Mucosa of rectum (tissue), 2 donors: ENCODE data around the gene RAPGEF1.

ENCODE experiments used
- H3K27ac ChIP-seq, 2 donors: one replicate each; pipeline ENCODE4 v1.7.0; 2013; ENCODE audit warnings: inconsistent platforms in 2 of 2, low read depth in 2 of 2, low read length in 2 of 2
- H3K27me3 ChIP-seq, 2 donors: one replicate each; pipeline ENCODE4 v1.7.0; 2013; ENCODE audit warnings: low read length in 2 of 2; ENCODE audit not compliant: control insufficient read depth in 2 of 2, insufficient read depth in 2 of 2
- H3K36me3 ChIP-seq, 2 donors: one replicate each; pipeline ENCODE4 v1.7.0; 2013; ENCODE audit warnings: low read length in 2 of 2; ENCODE audit not compliant: control insufficient read depth in 2 of 2, insufficient read depth in 2 of 2
- H3K4me1 ChIP-seq, 2 donors: one replicate each; pipeline ENCODE4 v1.7.0; 2013; ENCODE audit warnings: low read length in 2 of 2, mild to moderate bottlenecking in 1 of 2; ENCODE audit not compliant: control insufficient read depth in 2 of 2, insufficient read depth in 2 of 2
- H3K4me3 ChIP-seq, 2 donors: one replicate each; pipeline ENCODE4 v1.7.0; 2013; ENCODE audit warnings: low read length in 2 of 2
- H3K9ac ChIP-seq, 2 donors: one replicate each; pipeline ENCODE4 v1.7.0; 2013; ENCODE audit warnings: low read length in 2 of 2, low read depth in 1 of 2, mild to moderate bottlenecking in 1 of 2
- H3K9me3 ChIP-seq, 2 donors: one replicate each; pipeline ENCODE4 v1.7.0; 2013; ENCODE audit warnings: low read length in 2 of 2; ENCODE audit not compliant: control insufficient read depth in 2 of 2
- donor health status: healthy.
- donor health status: Normal muscosa, but diverticular disease.

The RAPGEF1 gene

DNA sequence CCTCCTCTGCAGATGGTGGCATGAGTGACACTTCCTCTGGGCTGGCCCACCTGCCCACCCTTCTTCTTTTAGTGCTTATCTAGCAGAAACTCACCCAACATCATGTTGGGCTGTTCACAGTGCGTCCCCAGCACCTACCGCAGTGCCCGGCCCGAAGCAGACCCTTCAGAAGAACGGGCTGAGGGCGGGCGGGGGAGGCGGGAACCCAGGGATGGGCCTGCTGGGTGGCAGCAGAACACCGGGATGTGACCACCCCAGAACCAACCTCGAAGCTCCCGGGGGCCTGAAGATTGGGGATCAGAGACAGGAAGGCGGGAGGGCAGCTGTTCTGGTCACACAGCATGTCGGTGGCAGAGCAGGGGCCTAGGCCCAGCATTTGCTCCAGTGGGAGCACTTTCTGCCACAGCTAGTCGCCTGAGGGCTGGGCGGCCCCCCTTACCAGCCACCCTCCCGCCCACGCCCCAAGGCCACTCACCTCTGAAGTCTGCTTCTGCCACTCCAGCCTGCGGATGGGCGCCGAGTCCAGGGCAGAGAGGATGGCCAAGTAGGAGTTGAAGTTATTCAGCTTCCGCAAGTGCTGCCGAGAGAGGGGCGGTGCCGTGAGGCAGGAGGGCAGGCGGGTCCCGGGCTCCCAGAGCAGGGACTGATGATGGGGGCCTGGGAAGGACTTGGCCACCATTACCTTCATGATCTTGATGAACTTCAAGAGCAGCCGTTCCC is 155.9 kb downstream of the RAPGEF1 start:
- Histone ChIP-seq H3K27me3 (no peaks in the 10 kb centered on the region), H3K36me3 (peaks cover 55 to 65% of the 10 kb centered on the region in 2 donors), H3K27ac (no peak overlapping the region), H3K9ac (no peak overlapping the region), H3K9me3 (no peaks in the 10 kb centered on the region), H3K4me1 (peaks cover 0 to 7% of the 10 kb centered on the region in 2 donors), H3K4me3 (no peak overlapping the region)

GRCh38 chr9:131583337-131583645 is 156.6 kb downstream of the RAPGEF1 start:
- Histone ChIP-seq H3K27me3 (no peaks in the 10 kb centered on the region), H3K27ac (no peak overlapping the region), H3K36me3 (peaks cover 53 to 63% of the 10 kb centered on the region in 2 donors), H3K4me1 (peaks cover 0 to 7% of the 10 kb centered on the region in 2 donors), H3K4me3 (no peak overlapping the region), H3K9ac (no peak overlapping the region), H3K9me3 (no peaks in the 10 kb centered on the region)

GRCh38 chr9:131582466-131583336 is 157.2 kb downstream of the RAPGEF1 start:
- H3K9ac ChIP-seq, result no peak overlapping the region
- peaks cover 0 to 7% of the 10 kb centered on the region in 2 donors for H3K4me1 ChIP-seq
- H3K4me3 ChIP-seq, result no peak overlapping the region
- H3K36me3 ChIP-seq, result peaks cover 49 to 62% of the 10 kb centered on the region in 2 donors
- no peaks in the 10 kb centered on the region for H3K27me3 ChIP-seq
- no peaks in the 10 kb centered on the region for H3K9me3 ChIP-seq
- no peak overlapping the region for H3K27ac ChIP-seq

GRCh38 chr9:131582056-131582455 is 157.8 kb downstream of the RAPGEF1 start:
- Histone ChIP-seq H3K9ac (no peak overlapping the region), H3K27ac (no peak overlapping the region), H3K4me3 (no peak overlapping the region), H3K36me3 (peaks cover 44 to 61% of the 10 kb centered on the region in 2 donors), H3K4me1 (peaks cover 0 to 7% of the 10 kb centered on the region in 2 donors), H3K9me3 (no peaks in the 10 kb centered on the region), H3K27me3 (no peaks in the 10 kb centered on the region)

DNA sequence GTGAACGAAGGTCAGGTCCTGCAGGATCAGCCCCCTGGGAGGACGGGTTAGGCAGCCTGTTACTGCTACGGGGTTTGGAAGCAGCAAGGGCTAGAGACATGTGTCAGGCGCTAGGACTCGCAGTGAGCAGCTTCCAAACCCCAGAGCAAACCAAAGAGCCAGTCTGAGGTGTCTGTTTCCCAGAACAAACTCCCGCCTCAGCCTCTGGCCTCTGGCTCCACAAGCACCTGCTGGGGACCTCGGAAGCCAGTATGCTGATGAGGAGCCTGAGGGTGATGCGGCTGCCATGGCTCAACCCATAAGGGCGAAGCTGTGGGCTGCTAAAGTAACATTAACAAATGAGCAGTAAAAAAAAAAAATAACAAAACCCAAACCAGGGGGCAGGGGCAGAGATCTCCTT is 159.5 kb downstream of the RAPGEF1 start:
- H3K4me1 ChIP-seq, result peaks cover 0 to 5% of the 10 kb centered on the region in 2 donors
- no peak overlapping the region for H3K9ac ChIP-seq
- no peak overlapping the region for H3K4me3 ChIP-seq
- no peak overlapping the region for H3K27ac ChIP-seq
- peaks cover 44 to 63% of the 10 kb centered on the region in 2 donors for H3K36me3 ChIP-seq
- H3K27me3 ChIP-seq, result no peaks in the 10 kb centered on the region
- no peaks in the 10 kb centered on the region for H3K9me3 ChIP-seq

DNA sequence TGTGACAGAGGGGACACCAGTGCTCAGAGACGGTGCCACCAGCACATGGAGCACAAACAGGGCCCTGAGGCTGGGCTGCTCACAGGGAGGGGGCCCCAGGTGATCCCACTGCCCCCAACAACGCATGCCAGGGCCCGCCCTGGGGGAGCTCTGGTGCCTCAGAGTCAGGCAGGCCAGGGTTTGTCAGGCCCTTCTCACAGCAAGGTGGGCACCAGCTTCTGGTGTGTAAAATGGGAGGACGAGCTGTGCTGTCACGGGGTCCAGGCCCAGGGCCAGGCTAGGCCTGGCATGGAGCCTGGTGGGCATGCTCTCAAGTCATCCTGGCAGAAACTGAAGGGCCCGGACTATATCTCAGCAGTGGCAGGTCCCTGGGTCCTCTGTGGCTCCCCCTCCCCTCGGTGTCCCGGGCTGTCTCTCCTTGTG is 160.1 kb downstream of the RAPGEF1 start:
- peaks cover 0 to 4% of the 10 kb centered on the region in 2 donors for H3K4me1 ChIP-seq
- peaks cover 44 to 60% of the 10 kb centered on the region in 2 donors for H3K36me3 ChIP-seq
- no peaks in the 10 kb centered on the region for H3K27me3 ChIP-seq
- no peak overlapping the region for H3K27ac ChIP-seq
- no peak overlapping the region for H3K9ac ChIP-seq
- H3K4me3 ChIP-seq, result no peak overlapping the region
- H3K9me3 ChIP-seq, result no peaks in the 10 kb centered on the region

DNA sequence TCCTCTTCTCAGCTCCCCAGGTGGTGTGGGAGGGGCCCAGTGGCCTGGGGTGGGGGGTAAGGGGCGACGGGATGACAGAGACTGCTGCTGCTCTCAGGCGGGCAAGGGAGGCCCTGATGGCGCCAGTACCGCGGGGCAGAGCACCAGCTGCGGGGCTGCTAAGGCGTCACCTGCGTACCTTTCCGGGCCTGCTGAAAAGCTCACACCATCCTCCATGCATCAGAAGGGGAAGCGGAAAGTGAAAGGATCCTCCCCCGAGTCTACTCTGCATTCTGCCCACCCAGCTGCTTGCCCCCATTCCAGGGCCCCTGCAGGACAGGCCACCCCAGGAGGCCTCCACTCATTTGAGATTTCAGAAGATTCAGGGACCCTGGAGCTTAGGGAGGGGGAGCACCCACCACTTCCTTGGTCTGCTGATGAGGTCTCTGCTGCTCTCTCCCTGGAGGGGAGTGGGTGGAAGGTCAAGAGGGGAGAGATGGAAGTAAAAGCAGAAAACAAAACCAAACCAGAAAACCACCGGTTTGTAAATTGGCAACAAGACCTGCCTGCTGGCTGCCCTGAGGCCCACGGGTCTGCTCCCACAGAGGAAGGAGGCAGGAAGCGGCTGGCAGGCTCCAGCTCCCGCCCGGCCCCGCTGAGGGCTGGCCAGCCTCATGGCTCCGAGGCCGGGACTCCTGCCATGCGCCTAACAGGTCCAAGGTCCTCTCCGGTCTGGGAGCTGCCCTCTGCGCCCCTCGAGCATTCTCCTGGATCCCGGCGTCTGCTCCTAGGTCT is 161.0 kb downstream of the RAPGEF1 start:
- Histone ChIP-seq H3K27me3 (no peaks in the 10 kb centered on the region), H3K36me3 (peaks cover 44 to 53% of the 10 kb centered on the region in 2 donors)

GRCh38 chr9:131578021-131578420 is 161.9 kb downstream of the RAPGEF1 start:
- no peaks in the 10 kb centered on the region for H3K27me3 ChIP-seq

More for the DNA sequence above, 161.0 kb downstream of the RAPGEF1 start:
- H3K4me1 ChIP-seq, result no peaks in the 10 kb centered on the region
- no peak overlapping the region for H3K4me3 ChIP-seq
- H3K27ac ChIP-seq, result peak overlapping the region in 1 of 2 donors; percentile 38
- no peaks in the 10 kb centered on the region for H3K9me3 ChIP-seq
- no peak overlapping the region for H3K9ac ChIP-seq

DNA sequence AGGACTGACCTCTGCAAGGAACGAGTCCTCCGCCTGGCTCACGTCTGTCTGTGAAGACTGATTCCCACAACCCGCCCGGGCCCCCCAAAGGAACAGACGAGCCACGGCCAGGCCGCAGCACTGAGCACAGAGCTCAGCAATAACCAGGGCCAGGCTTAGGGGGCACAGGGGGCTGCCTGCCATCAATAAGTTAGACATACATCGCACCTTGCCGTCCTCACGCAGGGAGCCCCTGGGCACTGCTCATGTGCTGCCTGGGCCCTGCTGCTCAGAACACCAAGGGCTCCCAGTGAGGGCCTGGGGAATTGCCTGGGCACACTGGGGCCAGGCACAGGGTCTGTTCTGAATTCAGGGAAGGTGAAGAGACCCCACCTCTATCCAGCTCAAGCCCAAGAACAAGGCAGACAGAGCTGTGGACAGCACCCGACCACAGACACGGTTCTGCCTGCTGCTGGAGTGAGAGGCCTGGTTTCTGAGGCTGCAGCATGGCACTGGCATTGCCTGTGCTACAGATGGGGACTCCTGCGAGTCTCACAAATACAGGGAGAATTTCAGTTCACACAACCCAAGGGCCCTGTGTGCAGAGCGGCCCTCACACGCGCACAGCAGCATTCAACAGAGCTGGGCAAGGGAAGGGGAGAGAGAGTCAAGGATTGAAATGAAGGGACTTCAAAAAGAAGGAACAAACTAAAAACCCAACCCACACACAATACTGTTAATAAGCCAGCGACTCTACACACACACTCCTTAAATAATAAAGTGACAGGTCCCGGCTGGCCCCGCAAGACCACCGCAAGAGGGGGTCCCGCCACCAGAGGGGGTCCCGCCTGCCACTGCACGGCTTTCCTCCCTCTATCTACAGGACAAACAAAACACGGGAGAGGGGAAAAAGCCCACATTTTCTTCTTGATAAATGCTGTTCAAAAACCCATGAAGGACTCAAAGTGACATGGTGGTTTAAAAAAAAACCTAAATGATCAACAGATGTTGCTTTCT is 162.6 kb downstream of the RAPGEF1 start:
- Histone ChIP-seq H3K4me3 (no peak overlapping the region), H3K27ac (no peak overlapping the region), H3K9me3 (no peaks in the 10 kb centered on the region), H3K27me3 (no peaks in the 10 kb centered on the region), H3K4me1 (no peaks in the 10 kb centered on the region), H3K36me3 (peaks cover 29 to 39% of the 10 kb centered on the region in 2 donors), H3K9ac (no peak overlapping the region)

More at GRCh38 chr9:131578021-131578420, 161.9 kb downstream of the RAPGEF1 start:
- Histone ChIP-seq H3K9ac (no peak overlapping the region), H3K9me3 (no peaks in the 10 kb centered on the region), H3K4me1 (no peaks in the 10 kb centered on the region), H3K36me3 (peaks cover 36 to 46% of the 10 kb centered on the region in 2 donors), H3K27ac (no peak overlapping the region), H3K4me3 (no peak overlapping the region)
